ENCODE data around the gene PRRC2B. TPM values are rescaled to one million over a fixed set of nuclear protein-coding genes. Genes with fewer than 3 reads are reported as not detected.

PRRC2B gene
- total RNA-seq, 1 experiment from 2014 or later = 137 TPM

GRCh38 chr9:131478911-131479310, 85.0 kb downstream of the PRRC2B start:
- Mint-ChIP-seq H3K9me3 (ENCODE audit: low read depth, unreplicated experiment) (no peaks in the 10 kb centered on the region), H3K27me3 (ENCODE audit: unreplicated experiment) (no peaks in the 10 kb centered on the region), H3K4me3 (ENCODE audit: low read depth, unreplicated experiment) (no peak overlapping the region), H3K36me3 (ENCODE audit: insufficient read depth, unreplicated experiment) (peaks cover 45% of the 10 kb centered on the region), H3K27ac (ENCODE audit: unreplicated experiment) (no peak overlapping the region), H3K4me1 (ENCODE audit: low read depth, unreplicated experiment) (no peaks in the 10 kb centered on the region)
- TF ChIP-seq CTCF (IDR thresholded peaks at IDR 0.05; ENCODE audit: unreplicated experiment) = no peak
- no peak for DNase-seq
- BruUV-seq (replicated peaks) = no TSS peak
- CTCF ChIA-PET = no interaction called here
- intact Hi-C loops (cut with micrococcal nuclease; ENCODE audit: unreplicated experiment) = no loop called here

- H3K36me3 Mint-ChIP-seq (ENCODE audit: insufficient read depth, unreplicated experiment) = peaks cover 41% of the 10 kb centered on the region
Observed at GRCh38 chr9:131480258-131480657, 86.4 kb downstream of the PRRC2B start.

GRCh38 chr9:131481441-131482342, 87.8 kb downstream of the PRRC2B start:
- H3K9me3 Mint-ChIP-seq (ENCODE audit: low read depth, unreplicated experiment) = no peaks in the 10 kb centered on the region
- CTCF ChIA-PET = interaction anchor here (0.6 kb wide), 1 partner anchor 280 kb away, joined by 3 read pairs; no protein-coding TSS in a partner anchor
- TF ChIP-seq CTCF (IDR thresholded peaks at IDR 0.05; ENCODE audit: unreplicated experiment) = no peak

More at GRCh38 chr9:131480258-131480657, 86.4 kb downstream of the PRRC2B start:
- DNase-seq = no peak
- no peaks in the 10 kb centered on the region for H3K27me3 Mint-ChIP-seq (ENCODE audit: unreplicated experiment)
- H3K9me3 Mint-ChIP-seq (ENCODE audit: low read depth, unreplicated experiment) = no peaks in the 10 kb centered on the region
- no peak for TF ChIP-seq CTCF (IDR thresholded peaks at IDR 0.05; ENCODE audit: unreplicated experiment)
- H3K27ac Mint-ChIP-seq (ENCODE audit: unreplicated experiment) = no peak overlapping the region
- H3K4me3 Mint-ChIP-seq (ENCODE audit: low read depth, unreplicated experiment) = no peak overlapping the region
- H3K4me1 Mint-ChIP-seq (ENCODE audit: low read depth, unreplicated experiment) = no peaks in the 10 kb centered on the region
- CTCF ChIA-PET = no interaction called here
- no TSS peak for BruUV-seq (replicated peaks)
- intact Hi-C loops (cut with micrococcal nuclease; ENCODE audit: unreplicated experiment) = no loop called here

GRCh38 chr9:131482343-131483006, 88.6 kb downstream of the PRRC2B start:
- no peaks in the 10 kb centered on the region for H3K9me3 Mint-ChIP-seq (ENCODE audit: low read depth, unreplicated experiment)
- no peak overlapping the region for H3K4me3 Mint-ChIP-seq (ENCODE audit: low read depth, unreplicated experiment)
- peaks cover 28% of the 10 kb centered on the region for H3K36me3 Mint-ChIP-seq (ENCODE audit: insufficient read depth, unreplicated experiment)
- TF ChIP-seq CTCF (IDR thresholded peaks at IDR 0.05; ENCODE audit: unreplicated experiment) = no peak
- BruUV-seq (replicated peaks) = no TSS peak
- no peak overlapping the region for H3K27ac Mint-ChIP-seq (ENCODE audit: unreplicated experiment)
- intact Hi-C loops (cut with micrococcal nuclease; ENCODE audit: unreplicated experiment) = no loop called here
- CTCF ChIA-PET = no interaction called here
- H3K4me1 Mint-ChIP-seq (ENCODE audit: low read depth, unreplicated experiment) = no peaks in the 10 kb centered on the region
- no peaks in the 10 kb centered on the region for H3K27me3 Mint-ChIP-seq (ENCODE audit: unreplicated experiment)
- DNase-seq = no peak

More at GRCh38 chr9:131481441-131482342, 87.8 kb downstream of the PRRC2B start:
- peaks cover 31% of the 10 kb centered on the region for H3K36me3 Mint-ChIP-seq (ENCODE audit: insufficient read depth, unreplicated experiment)
- no TSS peak for BruUV-seq (replicated peaks)
- no peak overlapping the region for H3K4me3 Mint-ChIP-seq (ENCODE audit: low read depth, unreplicated experiment)
- no peak overlapping the region for H3K27ac Mint-ChIP-seq (ENCODE audit: unreplicated experiment)
- no peaks in the 10 kb centered on the region for H3K27me3 Mint-ChIP-seq (ENCODE audit: unreplicated experiment)
- intact Hi-C loops (cut with micrococcal nuclease; ENCODE audit: unreplicated experiment) = no loop called here
- H3K4me1 Mint-ChIP-seq (ENCODE audit: low read depth, unreplicated experiment) = no peaks in the 10 kb centered on the region
- DNase-seq = no peak

Measured in Calu3 (cell line).